CD14-positive monocyte (primary cell): ENCODE results near the gene SH3BGR. TPM values are rescaled to one million over a fixed set of nuclear protein-coding genes. Genes with fewer than 3 reads are reported as not detected.

Experiments
- DNase-seq, 3 donors: peaks; one replicate each; pipeline ENCODE4 v3.0.0-alpha.2; 2011 to 2022
- H2AFZ ChIP-seq: 2 replicates; pipeline ENCODE4 v1.6.0; 2012; ENCODE audit warnings: mild to moderate bottlenecking, low read depth, low read length, inconsistent platforms; ENCODE audit not compliant: insufficient read depth, poor library complexity, severe bottlenecking
- H3K27ac ChIP-seq, 2 donors: 1 replicate in 1 of 2; 2 replicates in 1 of 2; pipeline ENCODE4 v1.5.1; 2012 to 2013; ENCODE audit warnings: low read length in 2 of 2, control low read depth in 1 of 2, inconsistent platforms in 1 of 2, low read depth in 1 of 2, mild to moderate bottlenecking in 1 of 2
- H3K27me3 ChIP-seq, 2 donors: one replicate each; pipeline versions ENCODE4 v1.6.0 to v1.6.1; 2011 to 2013; ENCODE audit warnings: low read length in 2 of 2; ENCODE audit not compliant: control insufficient read depth in 2 of 2, insufficient read depth in 2 of 2
- H3K36me3 ChIP-seq, 2 donors: replicated peaks in 1 of 2; 1 replicate in 1 of 2; 2 replicates in 1 of 2; pipeline versions ENCODE4 v1.5.1 to v1.6.1; 2012 to 2013; ENCODE audit warnings: low read length in 2 of 2, control low read depth in 1 of 2, inconsistent platforms in 1 of 2, mild to moderate bottlenecking in 1 of 2; ENCODE audit not compliant: insufficient read depth in 2 of 2, control insufficient read depth in 1 of 2
- H3K4me1 ChIP-seq, 2 donors: 1 replicate in 1 of 2; 2 replicates in 1 of 2; pipeline versions ENCODE4 v1.5.1 to v1.6.1; 2012 to 2013; ENCODE audit warnings: low read length in 2 of 2, control low read depth in 1 of 2, inconsistent platforms in 1 of 2, mild to moderate bottlenecking in 1 of 2, moderate library complexity in 1 of 2; ENCODE audit not compliant: insufficient read depth in 2 of 2, control insufficient read depth in 1 of 2
- H3K4me2 ChIP-seq: replicated peaks from 2 replicates; pipeline ENCODE3; 2012; ENCODE audit warnings: low read length, moderate library complexity, mild to moderate bottlenecking; ENCODE audit not compliant: poor library complexity, severe bottlenecking; ENCODE audit errors: extremely low read depth
- H3K4me3 ChIP-seq, 3 experiments: fragments of 200-600 bp in 1 of 3; sonication (generic) in 1 of 3; replicated peaks in 1 of 3; 1 replicate in 2 of 3; 2 replicates in 1 of 3; pipeline ENCODE4 v1.5.1; 2011 to 2013; ENCODE audit warnings: low read length in 3 of 3, mild to moderate bottlenecking in 3 of 3, control low read depth in 2 of 3, low read depth in 2 of 3, inconsistent platforms in 1 of 3, moderate library complexity in 1 of 3
- H3K79me2 ChIP-seq: 2 replicates; pipeline ENCODE4 v1.6.0; 2012; ENCODE audit warnings: mild to moderate bottlenecking, control low read depth, inconsistent platforms, low read length, moderate library complexity; ENCODE audit not compliant: insufficient read depth
- H3K9ac ChIP-seq: 2 replicates; pipeline ENCODE4 v1.6.0; 2017; ENCODE audit warnings: low read length, mild to moderate bottlenecking; ENCODE audit not compliant: insufficient read depth, poor library complexity, severe bottlenecking
- H3K9me3 ChIP-seq, 2 donors: replicated peaks in 1 of 2; 1 replicate in 1 of 2; 2 replicates in 1 of 2; pipeline versions ENCODE4 v1.5.1 to v1.6.1; 2012 to 2013; ENCODE audit warnings: low read length in 2 of 2, control low read depth in 1 of 2; ENCODE audit not compliant: control insufficient read depth in 1 of 2, insufficient read depth in 1 of 2
- H4K20me1 ChIP-seq: 2 replicates; pipeline ENCODE4 v1.6.0; 2012; ENCODE audit warnings: mild to moderate bottlenecking, low read length, control low read depth, moderate library complexity; ENCODE audit not compliant: insufficient read depth
- H3K27ac Mint-ChIP-seq, 7 donors: one replicate each; pipeline ENCODE4 v1.8.0; 2020; ENCODE audit warnings: mild to moderate bottlenecking in 7 of 7, mixed read lengths in 7 of 7, moderate library complexity in 6 of 7, inconsistent platforms in 2 of 7
- H3K27me3 Mint-ChIP-seq, 3 donors: one replicate each; pipeline ENCODE4 v1.8.0; 2021 to 2022; ENCODE audit warnings: low read depth in 3 of 3, mild to moderate bottlenecking in 3 of 3, mixed read lengths in 3 of 3, moderate library complexity in 3 of 3, inconsistent platforms in 1 of 3
- H3K36me3 Mint-ChIP-seq, 2 donors: one replicate each; pipeline ENCODE4 v1.8.0; 2020; ENCODE audit warnings: mixed read lengths in 2 of 2, inconsistent platforms in 1 of 2, mild to moderate bottlenecking in 1 of 2
- H3K4me1 Mint-ChIP-seq: one replicate; pipeline ENCODE4 v1.8.0; 2020; ENCODE audit warnings: mild to moderate bottlenecking, mixed read lengths
- H3K4me3 Mint-ChIP-seq, 2 donors: one replicate each; pipeline ENCODE4 v1.8.0; 2020; ENCODE audit warnings: mild to moderate bottlenecking in 2 of 2, mixed read lengths in 2 of 2, moderate library complexity in 1 of 2
- H3K9me3 Mint-ChIP-seq, 7 donors: one replicate each; pipeline ENCODE4 v1.8.0; 2020 to 2022; ENCODE audit warnings: mixed read lengths in 7 of 7, mild to moderate bottlenecking in 6 of 7, moderate library complexity in 6 of 7, inconsistent platforms in 2 of 7
- WGBS: methylation state at CpG from one replicate; pipeline ENCODE4 v1.1.5; 2013; ENCODE audit warnings: missing lambda C conversion rate; ENCODE audit not compliant: insufficient coverage; 5-methylcytosine and 5-hydroxymethylcytosine counted together
- intact Hi-C, 2 donors: fragments of 100-400 bp; cut with micrococcal nuclease; formaldehyde crosslinking; loops; one replicate each; pipeline versions ENCODE4 v1.15.0 to v1.15.1; 2023
- polyA plus RNA-seq, 3 donors: library from polyadenylated mRNA; depleted of rRNA in 1 of 3; unstranded in 2 of 3; stranded (reverse) in 1 of 3; fragments of 300-500 nt in 2 of 3; fragments of >200 nt in 1 of 3; fragmentation: Illumina TruSeq in 2 of 3; gene quantifications; 1 replicate in 2 of 3; 2 replicates in 1 of 3; pipeline ENCODE4 v1.2.3, GENCODE V29; 2012 to 2021
- TF ChIP-seq, protein P1 (sequence below): fragments of 200-600 bp; IDR thresholded peaks from one replicate; pipeline ENCODE4 v1.8.0; 2022; ENCODE audit warnings: antibody characterized with exemption, mild to moderate bottlenecking

Gene SH3BGR
- polyA plus RNA-seq, 3 donors, result 0.36 to 0.72 TPM; not detected in 1

DNA sequence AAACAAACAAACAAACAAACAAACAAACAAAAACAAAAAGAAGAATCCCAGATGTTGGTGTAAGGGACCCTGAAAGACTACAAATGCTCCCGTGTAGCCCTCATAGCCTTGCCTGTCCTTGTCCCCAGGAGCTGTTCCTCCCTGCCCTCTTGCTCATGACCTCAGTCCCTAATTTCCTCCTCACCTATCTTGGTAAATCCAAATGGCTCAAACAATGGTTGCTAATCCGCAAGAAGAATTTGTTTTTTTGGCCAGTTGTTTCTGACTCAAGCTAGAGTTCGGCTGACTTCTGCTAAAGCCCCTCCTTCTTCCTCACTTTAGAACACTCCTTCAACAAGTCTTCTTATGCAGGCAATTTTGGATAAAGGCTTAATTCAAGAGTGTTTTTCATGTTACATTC is 21.8 kb upstream of the SH3BGR start:
- no peaks in the 10 kb centered on the region for H4K20me1 ChIP-seq
- no peak for DNase-seq
- Mint-ChIP-seq H3K36me3 (no peaks in the 10 kb centered on the region), H3K27me3 (peaks cover 0 to 6% (median 2%) of the 10 kb centered on the region in 3 donors), H3K4me3 (no peak overlapping the region), H3K9me3 (no peaks in the 10 kb centered on the region), H3K27ac (no peak overlapping the region), H3K4me1 (no peaks in the 10 kb centered on the region)
- no peak overlapping the region for H3K27ac ChIP-seq
- no peak overlapping the region for H3K9ac ChIP-seq
- no peak overlapping the region for H2AFZ ChIP-seq
- no peak overlapping the region for H3K4me3 ChIP-seq
- no peaks in the 10 kb centered on the region for H3K36me3 ChIP-seq
- H3K4me2 ChIP-seq, result no peak overlapping the region
- H3K4me1 ChIP-seq, result no peaks in the 10 kb centered on the region
- WGBS, result 100% methylated on average over 1 of the region's 3 CpGs
- TF ChIP-seq, protein P1, sequence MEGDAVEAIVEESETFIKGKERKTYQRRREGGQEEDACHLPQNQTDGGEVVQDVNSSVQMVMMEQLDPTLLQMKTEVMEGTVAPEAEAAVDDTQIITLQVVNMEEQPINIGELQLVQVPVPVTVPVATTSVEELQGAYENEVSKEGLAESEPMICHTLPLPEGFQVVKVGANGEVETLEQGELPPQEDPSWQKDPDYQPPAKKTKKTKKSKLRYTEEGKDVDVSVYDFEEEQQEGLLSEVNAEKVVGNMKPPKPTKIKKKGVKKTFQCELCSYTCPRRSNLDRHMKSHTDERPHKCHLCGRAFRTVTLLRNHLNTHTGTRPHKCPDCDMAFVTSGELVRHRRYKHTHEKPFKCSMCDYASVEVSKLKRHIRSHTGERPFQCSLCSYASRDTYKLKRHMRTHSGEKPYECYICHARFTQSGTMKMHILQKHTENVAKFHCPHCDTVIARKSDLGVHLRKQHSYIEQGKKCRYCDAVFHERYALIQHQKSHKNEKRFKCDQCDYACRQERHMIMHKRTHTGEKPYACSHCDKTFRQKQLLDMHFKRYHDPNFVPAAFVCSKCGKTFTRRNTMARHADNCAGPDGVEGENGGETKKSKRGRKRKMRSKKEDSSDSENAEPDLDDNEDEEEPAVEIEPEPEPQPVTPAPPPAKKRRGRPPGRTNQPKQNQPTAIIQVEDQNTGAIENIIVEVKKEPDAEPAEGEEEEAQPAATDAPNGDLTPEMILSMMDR, result no peak
- no peaks in the 10 kb centered on the region for H3K9me3 ChIP-seq
- intact Hi-C loops, result no loop called here
- H3K79me2 ChIP-seq, result no peaks in the 10 kb centered on the region
- no peaks in the 10 kb centered on the region for H3K27me3 ChIP-seq

GRCh38 chr21:39430457-39430856 is 21.3 kb upstream of the SH3BGR start:
- Mint-ChIP-seq H3K36me3 (no peaks in the 10 kb centered on the region), H3K27me3 (peaks cover 0 to 6% (median 2%) of the 10 kb centered on the region in 3 donors), H3K4me3 (no peak overlapping the region), H3K27ac (no peak overlapping the region), H3K4me1 (no peaks in the 10 kb centered on the region), H3K9me3 (no peaks in the 10 kb centered on the region)
- H3K4me3 ChIP-seq, result no peak overlapping the region
- no peaks in the 10 kb centered on the region for H3K9me3 ChIP-seq
- no peaks in the 10 kb centered on the region for H3K36me3 ChIP-seq
- H2AFZ ChIP-seq, result no peak overlapping the region
- H3K27me3 ChIP-seq, result no peaks in the 10 kb centered on the region
- no peaks in the 10 kb centered on the region for H4K20me1 ChIP-seq
- H3K4me2 ChIP-seq, result no peak overlapping the region
- DNase-seq, result no peak
- 91% methylated on average over 3 of the region's 4 CpGs for whole genome bisulfite sequencing
- no peaks in the 10 kb centered on the region for H3K4me1 ChIP-seq
- TF ChIP-seq, protein P1, result no peak
- intact Hi-C loops, result no loop called here
- no peaks in the 10 kb centered on the region for H3K79me2 ChIP-seq
- H3K27ac ChIP-seq, result no peak overlapping the region
- no peak overlapping the region for H3K9ac ChIP-seq
